H9 (cell line): ENCODE measurements around the gene DLG2. TPM values are rescaled to one million over a fixed set of nuclear protein-coding genes. Genes with fewer than 3 reads are reported as not detected.

ENCODE experiments used
- DNase-seq: peaks from one replicate; pipeline ENCODE4 v3.0.0-alpha.2; 2017
- H2AFZ ChIP-seq: one replicate; pipeline ENCODE4 v1.6.1; 2013; ENCODE audit warnings: mild to moderate bottlenecking, low read length, control low read depth, moderate library complexity
- H2AK5ac ChIP-seq: 2 replicates; pipeline ENCODE4 v1.6.1; 2013; ENCODE audit warnings: low read length, control low read depth, mixed read lengths; ENCODE audit not compliant: insufficient read length
- H2BK120ac ChIP-seq: one replicate; pipeline ENCODE4 v1.6.1; 2013; ENCODE audit warnings: low read depth, mild to moderate bottlenecking, low read length, control low read depth, inconsistent platforms; ENCODE audit not compliant: poor library complexity, severe bottlenecking
- H2BK12ac ChIP-seq: 2 replicates; pipeline ENCODE4 v1.6.1; 2013; ENCODE audit warnings: low read length, control low read depth, mixed read lengths, low read depth; ENCODE audit not compliant: insufficient read length
- H2BK15ac ChIP-seq: 2 replicates; pipeline ENCODE4 v1.6.1; 2013; ENCODE audit warnings: low read depth, low read length, control low read depth
- H2BK20ac ChIP-seq: one replicate; pipeline ENCODE4 v1.6.1; 2013; ENCODE audit warnings: low read depth, mild to moderate bottlenecking, low read length, control low read depth, inconsistent platforms; ENCODE audit not compliant: poor library complexity, severe bottlenecking
- H2BK5ac ChIP-seq: 2 replicates; pipeline ENCODE4 v1.6.1; 2013; ENCODE audit warnings: low read length, control low read depth, mixed read lengths; ENCODE audit not compliant: insufficient read length
- H3K14ac ChIP-seq: 2 replicates; pipeline ENCODE4 v1.6.1; 2013; ENCODE audit warnings: low read length, control low read depth; ENCODE audit not compliant: insufficient read depth
- H3K18ac ChIP-seq: 2 replicates; pipeline ENCODE4 v1.6.1; 2013; ENCODE audit warnings: low read depth, mild to moderate bottlenecking, mixed read lengths, low read length, control low read depth; ENCODE audit not compliant: insufficient read length
- H3K23ac ChIP-seq: 2 replicates; pipeline ENCODE4 v1.6.1; 2013; ENCODE audit warnings: low read length, control low read depth, mixed read lengths, low read depth; ENCODE audit not compliant: insufficient read length
- H3K23me2 ChIP-seq: 2 replicates; pipeline ENCODE4 v1.6.1; 2013; ENCODE audit warnings: low read depth, mild to moderate bottlenecking, mixed read lengths, low read length, control low read depth; ENCODE audit not compliant: insufficient read length, poor library complexity, severe bottlenecking
- H3K27ac ChIP-seq: 2 replicates; pipeline ENCODE4 v1.5.1; 2013; ENCODE audit warnings: low read length, control low read depth, mixed read lengths, low read depth; ENCODE audit not compliant: insufficient read length
- H3K27me3 ChIP-seq: 2 replicates; pipeline ENCODE4 v1.6.1; 2013; ENCODE audit warnings: low read length, control low read depth, inconsistent platforms; ENCODE audit not compliant: insufficient read depth
- H3K4ac ChIP-seq: 2 replicates; pipeline ENCODE4 v1.6.1; 2013; ENCODE audit warnings: low read depth, mild to moderate bottlenecking, control low read depth, inconsistent platforms, low read length, moderate library complexity
- H3K4me1 ChIP-seq: 2 replicates; pipeline ENCODE4 v1.6.1; 2013; ENCODE audit warnings: low read length, control low read depth, inconsistent platforms; ENCODE audit not compliant: insufficient read depth
- H3K4me2 ChIP-seq: 2 replicates; pipeline ENCODE4 v1.6.1; 2013; ENCODE audit warnings: low read length, control low read depth, mixed read lengths; ENCODE audit not compliant: insufficient read length, insufficient read depth
- H3K56ac ChIP-seq: 2 replicates; pipeline ENCODE4 v1.6.1; 2013; ENCODE audit warnings: low read depth, mild to moderate bottlenecking, mixed read lengths, low read length, control low read depth; ENCODE audit not compliant: insufficient read length
- H3K79me1 ChIP-seq: 2 replicates; pipeline ENCODE4 v1.6.1; 2013; ENCODE audit warnings: low read depth, mild to moderate bottlenecking, moderate library complexity, low read length, control low read depth, inconsistent platforms; ENCODE audit not compliant: insufficient read depth, poor library complexity, severe bottlenecking
- H3K79me2 ChIP-seq: 2 replicates; pipeline ENCODE4 v1.6.1; 2013; ENCODE audit warnings: low read length, control low read depth, inconsistent platforms; ENCODE audit not compliant: insufficient read depth
- H3K9ac ChIP-seq: 2 replicates; pipeline ENCODE4 v1.6.1; 2013; ENCODE audit warnings: low read length, control low read depth, mixed read lengths; ENCODE audit not compliant: insufficient read length; ENCODE audit errors: extremely low read depth
- H3K9me3 ChIP-seq: one replicate; pipeline ENCODE4 v1.6.1; 2013; ENCODE audit warnings: low read depth, low read length, inconsistent platforms; ENCODE audit not compliant: control insufficient read depth
- H3T11ph ChIP-seq: one replicate; pipeline ENCODE4 v1.6.1; 2013; ENCODE audit warnings: mild to moderate bottlenecking, low read length, control low read depth, inconsistent platforms
- H4K20me1 ChIP-seq: one replicate; pipeline ENCODE4 v1.6.1; 2013; ENCODE audit not compliant: control insufficient read depth, insufficient read length, insufficient read depth
- H4K5ac ChIP-seq: 2 replicates; pipeline ENCODE4 v1.6.1; 2013; ENCODE audit warnings: low read depth, mild to moderate bottlenecking, mixed read lengths, low read length, control low read depth; ENCODE audit not compliant: insufficient read length
- H4K8ac ChIP-seq: replicated peaks from 2 replicates; pipeline ENCODE4 v1.6.1; 2013; ENCODE audit warnings: low read length, control low read depth, mixed read lengths, low read depth; ENCODE audit not compliant: insufficient read length
- H4K91ac ChIP-seq: 2 replicates; pipeline ENCODE4 v1.6.1; 2013; ENCODE audit warnings: low read depth, mild to moderate bottlenecking, moderate library complexity, mixed read lengths, low read length, control low read depth; ENCODE audit not compliant: insufficient read length
- H3K27ac Mint-ChIP-seq, 3 experiments: 2 replicates in 2 of 3; 3 replicates in 1 of 3; pipeline ENCODE4 v1.8.0; 2020 to 2021; ENCODE audit warnings: mixed read lengths in 3 of 3, mild to moderate bottlenecking in 1 of 3, moderate library complexity in 1 of 3
- H3K27me3 Mint-ChIP-seq: 2 replicates; pipeline ENCODE4 v1.8.0; 2021; ENCODE audit warnings: low read depth, mild to moderate bottlenecking, moderate library complexity, mixed read lengths
- H3K36me3 Mint-ChIP-seq, 3 experiments: 2 replicates in 2 of 3; 3 replicates in 1 of 3; pipeline ENCODE4 v1.8.0; 2020 to 2021; ENCODE audit warnings: low read depth in 3 of 3, mixed read lengths in 3 of 3; ENCODE audit not compliant: insufficient read depth in 1 of 3
- H3K4me1 Mint-ChIP-seq, 2 experiments: 2 replicates each; pipeline ENCODE4 v1.8.0; 2020; ENCODE audit warnings: mixed read lengths in 2 of 2
- H3K4me3 Mint-ChIP-seq, 2 experiments: 2 replicates in 1 of 2; 3 replicates in 1 of 2; pipeline ENCODE4 v1.8.0; 2020 to 2021; ENCODE audit warnings: mild to moderate bottlenecking in 2 of 2, mixed read lengths in 2 of 2, moderate library complexity in 1 of 2
- H3K9me3 Mint-ChIP-seq, 2 experiments: 2 replicates in 1 of 2; 3 replicates in 1 of 2; pipeline ENCODE4 v1.8.0; 2020; ENCODE audit warnings: mild to moderate bottlenecking in 2 of 2, mixed read lengths in 2 of 2, moderate library complexity in 1 of 2
- WGBS: extraction: QIAGEN DNeasy Blood & Tissue Kit; methylation state at CpG from one replicate; pipeline ENCODE4 v1.1.7; 2013; ENCODE audit warnings: missing lambda C conversion rate, low lambda C conversion rate, mixed read lengths; ENCODE audit not compliant: insufficient read length; ENCODE audit errors: extremely low coverage; 5-methylcytosine and 5-hydroxymethylcytosine counted together
- total RNA-seq: library from RNA; stranded (reverse); gene quantifications from 2 replicates; pipeline ENCODE4 v1.2.1, GENCODE V29; 2021
- TF ChIP-seq, protein P1 (sequence below): fragments of 200-600 bp; sonication (generic); conservative IDR thresholded peaks from 3 replicates; pipeline ENCODE4 v1.8.0; 2021; ENCODE audit warnings: antibody characterized with exemption, mild to moderate bottlenecking

DLG2 gene
- total RNA-seq, 1 experiment from 2014 or later, result 8.0 TPM

DNA sequence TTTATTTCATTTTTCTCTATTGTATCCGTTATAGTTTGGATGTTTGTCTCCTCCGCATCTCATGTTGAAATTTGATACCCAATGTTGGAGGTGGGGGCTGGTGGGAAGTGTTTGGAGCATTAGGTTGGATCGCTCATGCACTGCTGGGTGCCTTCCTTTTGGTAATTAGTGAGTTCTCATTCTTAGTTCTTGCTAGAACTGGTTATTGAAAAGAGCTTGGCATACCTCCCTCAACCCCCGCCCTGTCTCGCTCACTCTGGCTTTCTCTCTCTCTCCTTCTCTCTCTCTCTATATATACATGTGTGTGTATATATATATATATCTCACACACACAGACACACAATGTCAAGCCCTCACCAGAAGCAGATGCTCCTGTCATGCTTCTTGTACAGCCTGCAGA lies 978.7 kb downstream of the DLG2 start:
- Histone ChIP-seq H3T11ph (no peak overlapping the region), H3K18ac (no peak overlapping the region), H4K5ac (no peak overlapping the region), H3K23me2 (no peaks in the 10 kb centered on the region), H3K79me2 (no peaks in the 10 kb centered on the region), H2BK120ac (no peak overlapping the region), H3K23ac (no peak overlapping the region), H2BK20ac (no peak overlapping the region), H3K4me1 (peaks cover 3% of the 10 kb centered on the region), H3K27ac (no peak overlapping the region), H4K20me1 (no peaks in the 10 kb centered on the region), H4K91ac (no peak overlapping the region), H4K8ac (no peak overlapping the region), H3K9me3 (no peaks in the 10 kb centered on the region), H2AFZ (no peak overlapping the region), H3K56ac (no peak overlapping the region), H2BK15ac (no peak overlapping the region), H3K4ac (no peak overlapping the region), H3K14ac (no peak overlapping the region), H3K27me3 (no peaks in the 10 kb centered on the region), H3K79me1 (no peaks in the 10 kb centered on the region), H2BK5ac (no peak overlapping the region), H3K4me2 (no peak overlapping the region), H2AK5ac (no peak overlapping the region), H3K9ac (no peak overlapping the region), H2BK12ac (no peak overlapping the region)
- Mint-ChIP-seq H3K4me1 (peaks cover 46 to 50% of the 10 kb centered on the region in 2 experiments), H3K27me3 (no peaks in the 10 kb centered on the region), H3K9me3 (no peaks in the 10 kb centered on the region), H3K36me3 (peaks cover 0 to 9% (median 0%) of the 10 kb centered on the region in 3 experiments; a peak in 2 of 7 replicates), H3K4me3 (no peak overlapping the region; a peak in 1 of 5 replicates), H3K27ac (peak overlapping the region in 2 of 3 experiments; percentile 80 to 92; a peak in 5 of 7 replicates)
- TF ChIP-seq, protein P1, sequence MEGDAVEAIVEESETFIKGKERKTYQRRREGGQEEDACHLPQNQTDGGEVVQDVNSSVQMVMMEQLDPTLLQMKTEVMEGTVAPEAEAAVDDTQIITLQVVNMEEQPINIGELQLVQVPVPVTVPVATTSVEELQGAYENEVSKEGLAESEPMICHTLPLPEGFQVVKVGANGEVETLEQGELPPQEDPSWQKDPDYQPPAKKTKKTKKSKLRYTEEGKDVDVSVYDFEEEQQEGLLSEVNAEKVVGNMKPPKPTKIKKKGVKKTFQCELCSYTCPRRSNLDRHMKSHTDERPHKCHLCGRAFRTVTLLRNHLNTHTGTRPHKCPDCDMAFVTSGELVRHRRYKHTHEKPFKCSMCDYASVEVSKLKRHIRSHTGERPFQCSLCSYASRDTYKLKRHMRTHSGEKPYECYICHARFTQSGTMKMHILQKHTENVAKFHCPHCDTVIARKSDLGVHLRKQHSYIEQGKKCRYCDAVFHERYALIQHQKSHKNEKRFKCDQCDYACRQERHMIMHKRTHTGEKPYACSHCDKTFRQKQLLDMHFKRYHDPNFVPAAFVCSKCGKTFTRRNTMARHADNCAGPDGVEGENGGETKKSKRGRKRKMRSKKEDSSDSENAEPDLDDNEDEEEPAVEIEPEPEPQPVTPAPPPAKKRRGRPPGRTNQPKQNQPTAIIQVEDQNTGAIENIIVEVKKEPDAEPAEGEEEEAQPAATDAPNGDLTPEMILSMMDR, result no peak
- no CpG with 5 or more reads among the region's 5 CpGs for WGBS
- DNase-seq, result peak; percentile 44
